Uterus (tissue), 2 donors: ENCODE measurements around the gene UBASH3B.

Experiments
- POLR2A ChIP-seq, 2 donors: fragments of 450-650 bp; IDR thresholded peaks; one replicate each; pipeline ENCODE4 v1.6.1; 2016; ENCODE audit warnings: antibody characterized with exemption in 2 of 2, mild to moderate bottlenecking in 1 of 2, moderate library complexity in 1 of 2
- TF ChIP-seq, protein P1 (sequence below), 4 experiments: fragments of 200-600 bp in 2 of 4; fragments of 450-650 bp in 2 of 4; sonication (generic) in 2 of 4; IDR thresholded peaks; one replicate each; pipeline ENCODE4 v1.5.1; 2016 to 2019; ENCODE audit warnings: antibody characterized with exemption in 4 of 4, mild to moderate bottlenecking in 2 of 4, moderate library complexity in 1 of 4

GRCh38 chr11:122721964-122722266 is 66.4 kb downstream of the UBASH3B start:
- TF ChIP-seq, protein P1, sequence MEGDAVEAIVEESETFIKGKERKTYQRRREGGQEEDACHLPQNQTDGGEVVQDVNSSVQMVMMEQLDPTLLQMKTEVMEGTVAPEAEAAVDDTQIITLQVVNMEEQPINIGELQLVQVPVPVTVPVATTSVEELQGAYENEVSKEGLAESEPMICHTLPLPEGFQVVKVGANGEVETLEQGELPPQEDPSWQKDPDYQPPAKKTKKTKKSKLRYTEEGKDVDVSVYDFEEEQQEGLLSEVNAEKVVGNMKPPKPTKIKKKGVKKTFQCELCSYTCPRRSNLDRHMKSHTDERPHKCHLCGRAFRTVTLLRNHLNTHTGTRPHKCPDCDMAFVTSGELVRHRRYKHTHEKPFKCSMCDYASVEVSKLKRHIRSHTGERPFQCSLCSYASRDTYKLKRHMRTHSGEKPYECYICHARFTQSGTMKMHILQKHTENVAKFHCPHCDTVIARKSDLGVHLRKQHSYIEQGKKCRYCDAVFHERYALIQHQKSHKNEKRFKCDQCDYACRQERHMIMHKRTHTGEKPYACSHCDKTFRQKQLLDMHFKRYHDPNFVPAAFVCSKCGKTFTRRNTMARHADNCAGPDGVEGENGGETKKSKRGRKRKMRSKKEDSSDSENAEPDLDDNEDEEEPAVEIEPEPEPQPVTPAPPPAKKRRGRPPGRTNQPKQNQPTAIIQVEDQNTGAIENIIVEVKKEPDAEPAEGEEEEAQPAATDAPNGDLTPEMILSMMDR (IDR thresholded peaks at IDR 0.05), result no peak
- no peak for TF ChIP-seq POLR2A (IDR thresholded peaks at IDR 0.05)
